SK-N-MC (cell line): ENCODE data around the gene ANKRD53.

Experiments
- EZH2 ChIP-seq: fragments of 200-600 bp; sonication (generic); IDR thresholded peaks from one replicate; pipeline ENCODE4 v1.6.1; 2017; ENCODE audit warnings: antibody characterized with exemption
- FOXP2 ChIP-seq: optimal IDR thresholded peaks from 2 replicates; pipeline ENCODE3; 2011; ENCODE audit warnings: mild to moderate bottlenecking, moderate library complexity; ENCODE audit not compliant: insufficient read depth; ENCODE audit errors: extremely low read length, control extremely low read depth
- POLR2AphosphoS5 ChIP-seq: IDR thresholded peaks from 2 replicates; pipeline ENCODE4 v1.6.1; 2012; ENCODE audit warnings: mild to moderate bottlenecking, low read depth, low read length, borderline replicate concordance

DNA sequence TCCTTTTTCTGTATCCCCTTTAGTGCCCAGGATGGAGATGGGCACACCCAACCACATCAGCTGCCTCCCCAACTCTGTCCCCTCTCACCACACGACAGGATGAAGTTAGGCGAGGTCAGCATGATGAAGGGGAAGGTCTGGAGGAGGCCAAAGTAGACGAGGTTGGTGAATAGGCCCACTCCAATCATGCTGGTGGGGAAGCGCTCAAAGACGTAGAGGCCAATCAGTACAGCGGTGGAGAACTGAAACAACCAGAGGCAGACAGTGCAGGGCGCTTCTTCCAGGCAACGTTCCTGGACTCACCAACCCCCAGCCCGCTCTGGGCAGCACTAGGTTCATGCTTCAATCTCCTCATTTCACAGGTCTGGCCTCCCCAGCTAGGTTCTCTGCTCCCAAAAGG, 13.3 kb downstream of the ANKRD53 start:
- no peak for TF ChIP-seq EZH2
- TF ChIP-seq POLR2AphosphoS5 = no peak
- no peak for TF ChIP-seq FOXP2
